SK-N-SH treated with all-trans-retinoic acid at 6 μM for 48 hours (cell line): Measurements from ENCODE around the gene NUP210.

ENCODE experiments used
- ATAC-seq: fragments of 200-7000 bp; cut with Tn5 transposase; 3 replicates; pipeline ENCODE4 v1.9.1; 2020; ENCODE audit warnings: mild to moderate bottlenecking, moderate library complexity
- ARNTL ChIP-seq: fragments of 450-650 bp; formaldehyde crosslinking; IDR thresholded peaks from 2 replicates; pipeline ENCODE4 v1.5.0; 2020; ENCODE audit warnings: low read depth, mild to moderate bottlenecking, moderate library complexity, borderline replicate concordance
- BACH2 ChIP-seq: fragments of 250-450 bp; sonication (Bioruptor Pico); IDR thresholded peaks from 2 replicates; pipeline ENCODE4 v1.9.0; 2021; ENCODE audit warnings: mild to moderate bottlenecking, borderline replicate concordance
- CREB5 ChIP-seq: fragments of 250-450 bp; sonication (Bioruptor Pico); IDR thresholded peaks from 2 replicates; pipeline ENCODE4 v1.5.1; 2020; ENCODE audit warnings: low read depth, mild to moderate bottlenecking, moderate library complexity
- CSRNP3 ChIP-seq: fragments of 250-450 bp; sonication (Bioruptor Pico); IDR thresholded peaks from 2 replicates; pipeline ENCODE4 v1.5.1; 2021; ENCODE audit warnings: mild to moderate bottlenecking, moderate library complexity
- ESRRG ChIP-seq: fragments of 250-450 bp; sonication (Bioruptor Pico); IDR thresholded peaks from 2 replicates; pipeline ENCODE4 v1.6.1; 2021; ENCODE audit warnings: mild to moderate bottlenecking
- GLIS3 ChIP-seq: fragments of 250-450 bp; sonication (Bioruptor Pico); IDR thresholded peaks from 2 replicates; pipeline ENCODE4 v1.5.0; 2020; ENCODE audit warnings: mild to moderate bottlenecking, moderate library complexity
- ISL1 ChIP-seq: fragments of 250-450 bp; sonication (Bioruptor Pico); IDR thresholded peaks from 2 replicates; pipeline ENCODE4 v2.1.2; 2022; ENCODE audit warnings: mild to moderate bottlenecking, moderate library complexity
- OSR1 ChIP-seq: fragments of 250-450 bp; sonication (Bioruptor Pico); IDR thresholded peaks from 2 replicates; pipeline ENCODE4 v1.8.0; 2022; ENCODE audit warnings: moderate library complexity, mild to moderate bottlenecking, inconsistent platforms
- PATZ1 ChIP-seq: fragments of 250-450 bp; sonication (Bioruptor Pico); IDR thresholded peaks from 2 replicates; pipeline ENCODE4 v1.8.0; 2020; ENCODE audit warnings: mild to moderate bottlenecking, moderate library complexity, borderline replicate concordance
- POU6F1 ChIP-seq: fragments of 250-450 bp; sonication (Bioruptor Pico); IDR thresholded peaks from 2 replicates; pipeline ENCODE4 v1.8.0; 2021; ENCODE audit warnings: low read depth, mild to moderate bottlenecking, moderate library complexity, borderline replicate concordance
- PPARA ChIP-seq: fragments of 250-450 bp; sonication (Bioruptor Pico); IDR thresholded peaks from 2 replicates; pipeline ENCODE4 v1.5.0; 2020; ENCODE audit warnings: mild to moderate bottlenecking, borderline replicate concordance
- SNAI2 ChIP-seq: fragments of 250-450 bp; sonication (Bioruptor Pico); IDR thresholded peaks from 2 replicates; pipeline ENCODE4 v1.5.0; 2020; ENCODE audit warnings: mild to moderate bottlenecking, moderate library complexity
- TCF4 ChIP-seq: fragments of 250-450 bp; sonication (Bioruptor Pico); IDR thresholded peaks from 2 replicates; pipeline ENCODE4 v1.8.0; 2021; ENCODE audit warnings: mild to moderate bottlenecking, moderate library complexity, borderline replicate concordance
- TOX ChIP-seq: fragments of 250-450 bp; sonication (Bioruptor Pico); IDR thresholded peaks from 2 replicates; pipeline ENCODE4 v1.8.0; 2021; ENCODE audit warnings: mild to moderate bottlenecking, moderate library complexity, borderline replicate concordance
- TSHZ2 ChIP-seq: fragments of 250-450 bp; sonication (Bioruptor Pico); IDR thresholded peaks from 2 replicates; pipeline ENCODE4 v1.5.0; 2020; ENCODE audit warnings: mild to moderate bottlenecking, moderate library complexity
- ZC3H10 ChIP-seq: fragments of 250-450 bp; sonication (Bioruptor Pico); IDR thresholded peaks from 2 replicates; pipeline ENCODE4 v1.5.1; 2021; ENCODE audit warnings: mild to moderate bottlenecking, moderate library complexity
- ZFP3 ChIP-seq: fragments of 250-450 bp; sonication (Bioruptor Pico); IDR thresholded peaks from 2 replicates; pipeline ENCODE4 v1.5.0; 2020; ENCODE audit warnings: mild to moderate bottlenecking, moderate library complexity
- ZFP30 ChIP-seq: fragments of 450-650 bp; formaldehyde crosslinking; IDR thresholded peaks from 2 replicates; pipeline ENCODE4 v1.5.0; 2022; ENCODE audit warnings: mild to moderate bottlenecking, moderate library complexity
- ZNF565 ChIP-seq: fragments of 450-650 bp; formaldehyde crosslinking; conservative IDR thresholded peaks from 2 replicates; pipeline ENCODE4 v1.5.0; 2020; ENCODE audit warnings: low read depth, mild to moderate bottlenecking, moderate library complexity
- ZNF70 ChIP-seq: fragments of 450-650 bp; formaldehyde crosslinking; IDR thresholded peaks from 2 replicates; pipeline ENCODE4 v1.5.0; 2020; ENCODE audit warnings: mild to moderate bottlenecking, moderate library complexity
- ZNF8 ChIP-seq: fragments of 450-650 bp; formaldehyde crosslinking; IDR thresholded peaks from 2 replicates; pipeline ENCODE4 v1.5.0; 2020; ENCODE audit warnings: mild to moderate bottlenecking, moderate library complexity

The NUP210 gene

GRCh38 chr3:13332740-13333139 lies 87.4 kb downstream of the NUP210 start:
- no peak for ATAC-seq

GRCh38 chr3:13332158-13332557 lies 88.0 kb downstream of the NUP210 start:
- TF ChIP-seq GLIS3 (CRISPR knock-in tag) (no peak), SNAI2 (CRISPR knock-in tag) (no peak), TSHZ2 (CRISPR knock-in tag) (no peak), BACH2 (no peak), POU6F1 (CRISPR knock-in tag) (no peak), PATZ1 (CRISPR knock-in tag) (no peak), PPARA (CRISPR knock-in tag) (no peak), ZNF565 (no peak), ISL1 (no peak), CSRNP3 (no peak), ZFP30 (CRISPR knock-in tag) (no peak), TCF4 (CRISPR knock-in tag) (no peak), ARNTL (CRISPR knock-in tag) (no peak), ESRRG (no peak), ZC3H10 (CRISPR knock-in tag) (no peak)
- no peak for ATAC-seq

More at GRCh38 chr3:13332740-13333139, 87.4 kb downstream of the NUP210 start:
- TF ChIP-seq GLIS3 (CRISPR knock-in tag), result no peak
- TF ChIP-seq SNAI2 (CRISPR knock-in tag), result no peak
- no peak for TF ChIP-seq ESRRG
- TF ChIP-seq ZNF8 (CRISPR knock-in tag), result no peak
- TF ChIP-seq ZFP3 (CRISPR knock-in tag), result no peak
- no peak for TF ChIP-seq ZNF70 (CRISPR knock-in tag)

- ATAC-seq, result no peak
- TF ChIP-seq SNAI2 (CRISPR knock-in tag) (no peak), ARNTL (CRISPR knock-in tag) (no peak), ZFP3 (CRISPR knock-in tag) (no peak), PPARA (CRISPR knock-in tag) (no peak), TOX (CRISPR knock-in tag) (no peak)
- TF ChIP-seq, all 23 proteins: peak for 0
Observed at GRCh38 chr3:13329746-13330145, 90.4 kb downstream of the NUP210 start.

- TF ChIP-seq CREB5 (CRISPR knock-in tag) (no peak), ZFP30 (CRISPR knock-in tag) (no peak), OSR1 (CRISPR knock-in tag) (no peak), ZC3H10 (CRISPR knock-in tag) (no peak), PATZ1 (CRISPR knock-in tag) (no peak), BACH2 (no peak), TOX (CRISPR knock-in tag) (no peak), PPARA (CRISPR knock-in tag) (no peak)
- ATAC-seq, result no peak
Observed at GRCh38 chr3:13325892-13326443, 94.2 kb downstream of the NUP210 start.
